HepG2 (cell line): Measurements from ENCODE around the gene CORO7. TPM values are rescaled to one million over a fixed set of nuclear protein-coding genes. Genes with fewer than 3 reads are reported as not detected.

Experiments
- BCL3 ChIP-seq: sonication (generic); formaldehyde crosslinking; IDR thresholded peaks from 2 replicates; pipeline ENCODE4 v1.5.1; 2020; ENCODE audit warnings: mild to moderate bottlenecking, missing genetic modification reagents, moderate library complexity
- GABPA ChIP-seq, 2 experiments: IDR thresholded peaks; 2 replicates each; pipeline ENCODE4 v1.6.1; 2011 to 2016; ENCODE audit warnings: low read depth in 2 of 2, low read length in 1 of 2, missing biosample characterization in 1 of 2, missing genetic modification characterization in 1 of 2
- KLF16 ChIP-seq, 2 experiments: sonication (generic) in 1 of 2; formaldehyde crosslinking in 1 of 2; IDR thresholded peaks; 2 replicates each; pipeline versions ENCODE4 v1.6.1 to v1.8.0; 2016 to 2023; ENCODE audit warnings: missing genetic modification reagents in 2 of 2, missing compliant biosample characterization in 1 of 2
- MTERF4 ChIP-seq: sonication (generic); formaldehyde crosslinking; IDR thresholded peaks from 2 replicates; pipeline ENCODE4 v1.8.0; 2023; ENCODE audit warnings: mild to moderate bottlenecking, missing genetic modification reagents
- MXD1 ChIP-seq: sonication (generic); formaldehyde crosslinking; IDR thresholded peaks from 2 replicates; pipeline ENCODE4 v1.4.0; 2020; ENCODE audit warnings: mild to moderate bottlenecking, missing genetic modification reagents
- PATZ1 ChIP-seq: sonication (generic); formaldehyde crosslinking; IDR thresholded peaks from 2 replicates; pipeline ENCODE4 v1.4.0; 2020; ENCODE audit warnings: missing genetic modification reagents
- RAD51 ChIP-seq: fragments of 450-650 bp; IDR thresholded peaks from 2 replicates; pipeline ENCODE4 v1.6.1; 2016; ENCODE audit warnings: borderline replicate concordance
- RELA ChIP-seq: sonication (generic); formaldehyde crosslinking; IDR thresholded peaks from 2 replicates; pipeline ENCODE4 v1.4.0; 2020; ENCODE audit warnings: missing genetic modification reagents
- RNF2 ChIP-seq: fragments of 450-650 bp; conservative IDR thresholded peaks from 2 replicates; pipeline ENCODE4 v1.6.1; 2016; ENCODE audit warnings: low read depth
- TP53 ChIP-seq: sonication (generic); formaldehyde crosslinking; conservative IDR thresholded peaks from 2 replicates; pipeline ENCODE4 v1.4.0; 2020; ENCODE audit warnings: missing genetic modification reagents
- WIZ ChIP-seq: sonication (generic); formaldehyde crosslinking; IDR thresholded peaks from 2 replicates; pipeline ENCODE4 v1.5.1; 2020; ENCODE audit warnings: mild to moderate bottlenecking, missing genetic modification reagents
- ZBTB1 ChIP-seq: sonication (generic); formaldehyde crosslinking; IDR thresholded peaks from 2 replicates; pipeline ENCODE4 v1.4.0; 2020; ENCODE audit warnings: missing genetic modification reagents, borderline replicate concordance
- ZBTB14 ChIP-seq: sonication (generic); formaldehyde crosslinking; IDR thresholded peaks from 2 replicates; pipeline ENCODE4 v1.4.0; 2020; ENCODE audit warnings: missing genetic modification reagents
- ZFP82 ChIP-seq: sonication (generic); formaldehyde crosslinking; IDR thresholded peaks from 2 replicates; pipeline ENCODE4 v1.5.1; 2020; ENCODE audit warnings: mild to moderate bottlenecking, missing genetic modification reagents, borderline replicate concordance
- ZGPAT ChIP-seq: IDR thresholded peaks from 2 replicates; pipeline ENCODE4 v1.6.1; 2016; ENCODE audit warnings: mild to moderate bottlenecking
- ZNF136 ChIP-seq: sonication (generic); formaldehyde crosslinking; IDR thresholded peaks from 2 replicates; pipeline ENCODE4 v1.8.1; 2022; ENCODE audit warnings: low read depth, mild to moderate bottlenecking, moderate library complexity, missing genetic modification reagents
- ZNF296 ChIP-seq: sonication (generic); formaldehyde crosslinking; conservative IDR thresholded peaks from 2 replicates; pipeline ENCODE4 v1.5.0; 2020; ENCODE audit warnings: mild to moderate bottlenecking, missing genetic modification reagents
- ZNF513 ChIP-seq: sonication (generic); formaldehyde crosslinking; conservative IDR thresholded peaks from 2 replicates; pipeline ENCODE4 v1.5.0; 2020; ENCODE audit warnings: missing genetic modification reagents
- ZNF550 ChIP-seq: sonication (generic); formaldehyde crosslinking; IDR thresholded peaks from 2 replicates; pipeline ENCODE4 v1.4.0; 2020; ENCODE audit warnings: mild to moderate bottlenecking, missing genetic modification reagents, borderline replicate concordance
- ZNF614 ChIP-seq: IDR thresholded peaks from 2 replicates; pipeline ENCODE4 v1.6.1; 2018; ENCODE audit warnings: missing biosample characterization, missing genetic modification reagents, inconsistent platforms, borderline replicate concordance
- ZSCAN9 ChIP-seq: IDR thresholded peaks from 2 replicates; pipeline ENCODE4 v1.6.1; 2016; ENCODE audit warnings: borderline replicate concordance
- polyA plus RNA-seq, 8 experiments: library from polyadenylated mRNA; depleted of rRNA in 3 of 8; stranded (reverse) in 7 of 8; unstranded in 1 of 8; fragments of >200 nt; fragmentation: Illumina TruSeq in 4 of 8; extraction: Trizol in 4 of 8; gene quantifications; 2 replicates each; pipeline versions ENCODE4 v1.2.1 to v1.2.3, GENCODE V29; 2011 to 2016; ENCODE audit warnings: low read depth in 4 of 8, missing spikeins in 1 of 8, mixed read lengths in 1 of 8; ENCODE audit not compliant: insufficient read depth in 1 of 8
- total RNA-seq, 5 experiments: library from RNA; depleted of rRNA; stranded (reverse); fragments of >200 nt; fragmentation: Illumina TruSeq; extraction: Trizol; gene quantifications; 2 replicates each; pipeline ENCODE4 v1.2.3, GENCODE V29; 2016; ENCODE audit warnings: low read depth in 1 of 5

Gene CORO7
- total and polyA plus RNA-seq, 2 of the 13 experiments (the other 11 are each of a cell fraction or from before 2014, with no cell fraction given) = 9.9 to 14.3 TPM

- TF ChIP-seq ZFP82 = no peak
- no peak for TF ChIP-seq ZNF614
- peak in 1 of 2 experiments; percentile 35; a peak in 1 of 4 replicates for TF ChIP-seq KLF16 (CRISPR knock-in tag; IDR thresholded peaks at IDR 0.05)
- no peak for TF ChIP-seq TP53 (CRISPR knock-in tag)
- TF ChIP-seq ZBTB14 = no peak
- TF ChIP-seq MXD1 (CRISPR knock-in tag) = no peak
- no peak for TF ChIP-seq MTERF4 (CRISPR knock-in tag)
- TF ChIP-seq ZSCAN9 (CRISPR knock-in tag) = no peak
- TF ChIP-seq PATZ1 = peak; percentile 78
- TF ChIP-seq ZNF550 (CRISPR knock-in tag) = no peak
- no peak for TF ChIP-seq GABPA (IDR thresholded peaks at IDR 0.05; ENCODE audit: low read depth, low read length)
- TF ChIP-seq GABPA (CRISPR knock-in tag; IDR thresholded peaks at IDR 0.05; ENCODE audit: low read depth) = no peak
- TF ChIP-seq BCL3 = no peak
- TF ChIP-seq RAD51 = no peak
- no peak for TF ChIP-seq ZNF136 (CRISPR knock-in tag)
- TF ChIP-seq ZGPAT (CRISPR knock-in tag) = no peak
- no peak for TF ChIP-seq ZBTB1 (CRISPR knock-in tag)
- no peak for TF ChIP-seq RELA (CRISPR knock-in tag)
- no peak for TF ChIP-seq RNF2
- no peak for TF ChIP-seq ZNF296
- no peak for TF ChIP-seq ZNF513
- no peak for TF ChIP-seq WIZ (CRISPR knock-in tag)
Measured at GRCh38 chr16:4330277-4330874, 86.0 kb downstream of the CORO7 start (continued).
